Putamen (tissue), 1 donor: Measurements from ENCODE around the gene PREX1.
"Not testable (repeated sequence)": the region's sequence is repeated elsewhere in the genome, so short reads cannot be mapped to it uniquely, and the experiment has no call there.

Source experiments
- DNase-seq: peaks from one replicate; pipeline ENCODE4 v3.0.0-alpha.2; 2016; ENCODE audit warnings: low spot score

The PREX1 gene

DNA sequence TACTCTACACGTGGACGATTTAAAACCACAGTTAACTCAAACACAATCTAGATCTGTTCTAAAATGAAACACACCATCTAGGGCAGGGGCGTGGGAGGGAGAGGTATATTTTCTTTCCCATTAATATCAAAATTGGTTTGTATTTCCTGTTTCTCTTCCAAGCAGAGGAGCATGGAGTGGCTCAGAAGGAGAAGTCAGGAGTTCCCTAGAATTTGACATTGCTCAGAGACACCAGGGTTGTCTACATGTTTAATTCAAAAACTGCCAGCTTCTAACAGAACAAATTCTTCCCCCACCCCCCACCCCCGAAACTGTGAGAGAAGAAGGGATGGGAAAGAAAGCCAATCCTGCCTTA lies 2.3 kb downstream of the PREX1 start:
- DNase-seq: peak; percentile 58

DNA sequence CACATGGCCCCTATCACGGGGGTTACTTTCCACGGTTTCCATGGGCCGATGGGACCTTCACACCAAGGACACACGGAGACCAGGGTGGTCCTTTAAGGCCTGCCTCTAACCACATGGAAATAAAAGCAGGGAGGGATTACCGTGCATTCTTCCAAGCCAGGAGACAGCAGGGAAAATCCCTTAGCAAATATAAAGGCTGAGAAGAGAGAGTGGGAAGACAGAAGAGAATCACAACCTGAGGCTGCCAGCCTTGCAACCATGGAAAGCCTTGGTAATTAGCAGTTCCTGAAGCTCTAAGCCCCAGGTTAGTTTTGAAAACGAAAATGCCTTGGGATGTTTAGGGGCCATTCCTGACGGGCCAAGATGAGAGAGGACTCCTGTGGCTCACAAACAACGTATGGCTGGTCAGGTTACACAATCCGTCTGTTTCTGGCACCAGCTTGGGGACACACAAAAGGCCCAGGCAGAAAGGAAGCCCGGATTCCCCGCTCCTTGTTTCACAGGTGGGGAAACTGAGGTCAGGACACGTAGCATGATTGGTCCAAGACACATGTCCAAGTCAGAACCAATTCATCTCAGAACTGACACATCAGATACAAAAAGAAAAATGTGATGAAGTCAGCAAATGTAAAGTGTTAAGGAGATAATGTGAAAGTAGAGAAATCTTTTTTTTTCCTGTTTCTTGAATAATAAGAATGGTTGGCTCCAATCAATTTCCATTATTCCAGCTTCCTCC lies 2.8 kb downstream of the PREX1 start:
- DNase-seq: no peak

DNA sequence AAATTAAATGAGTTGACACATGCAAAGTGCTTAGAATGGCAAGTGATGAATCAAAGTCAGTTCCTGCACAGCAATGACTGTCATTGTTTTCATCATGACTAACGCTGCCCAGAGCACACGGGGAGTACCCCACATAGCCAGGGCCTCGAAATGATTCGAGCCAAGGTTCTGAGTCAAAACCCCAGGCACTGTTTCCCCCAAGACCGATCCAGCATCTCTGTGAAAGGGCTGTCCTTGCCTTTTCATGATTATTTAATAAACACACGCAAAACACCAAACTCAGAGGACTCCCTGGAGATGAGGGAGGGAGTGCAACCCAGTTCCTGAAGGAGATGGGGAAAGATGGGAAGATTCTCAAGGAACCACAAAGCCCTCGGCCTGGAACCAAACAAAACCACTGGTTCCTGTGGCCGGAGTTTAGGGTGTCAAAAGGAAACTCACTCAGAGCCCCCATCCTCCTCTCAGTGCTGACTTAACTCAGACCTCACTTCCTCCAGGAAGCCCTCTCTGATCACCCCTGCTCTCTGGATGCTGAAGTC lies 3.8 kb downstream of the PREX1 start:
- DNase-seq: peak; percentile 45

DNA sequence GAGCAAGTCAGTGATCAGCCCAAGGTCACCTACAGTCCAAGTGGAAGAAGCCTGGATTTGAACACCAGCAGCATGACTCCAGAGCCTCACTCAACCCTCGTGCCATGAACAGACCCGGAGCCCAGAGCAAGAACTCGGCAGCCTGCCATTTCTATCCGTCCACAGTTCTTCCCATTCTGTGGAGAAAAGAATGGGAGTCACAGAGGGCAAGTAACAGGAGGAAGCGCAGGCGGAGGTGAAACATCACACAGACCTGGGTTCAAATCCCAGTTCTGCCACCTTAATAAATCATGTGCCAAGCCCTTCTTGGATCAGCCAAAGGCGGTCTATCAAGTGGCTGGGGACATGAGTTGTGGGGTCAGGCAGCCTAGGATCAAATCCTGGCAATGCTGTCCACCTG lies 4.3 kb downstream of the PREX1 start:
- peak; percentile 39 for DNase-seq

DNA sequence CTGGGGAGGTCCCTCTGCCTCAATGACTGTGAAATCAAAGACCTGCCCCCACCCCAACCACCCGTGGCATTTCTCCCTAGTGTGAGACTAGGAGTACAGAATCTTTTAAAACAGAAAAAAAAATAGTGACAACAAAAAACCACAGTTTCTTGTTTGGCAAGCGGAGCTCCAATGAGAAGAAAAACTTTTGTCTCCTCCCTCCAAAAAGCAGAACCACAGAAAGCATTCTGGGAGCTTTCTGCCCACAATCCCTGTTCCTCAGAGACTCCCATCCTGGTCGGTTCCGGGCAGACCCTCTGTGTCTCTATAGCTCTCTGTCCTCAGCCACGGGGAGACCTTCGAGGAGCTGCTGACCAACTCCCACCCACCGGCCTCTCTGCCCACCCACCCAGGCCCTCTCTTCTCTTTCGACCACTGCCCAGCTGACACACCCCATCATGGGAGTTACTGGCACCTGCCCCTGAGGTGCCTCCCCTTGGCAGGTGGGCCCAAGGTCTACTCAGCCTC lies 4.9 kb downstream of the PREX1 start:
- DNase-seq: peak; percentile 35

DNA sequence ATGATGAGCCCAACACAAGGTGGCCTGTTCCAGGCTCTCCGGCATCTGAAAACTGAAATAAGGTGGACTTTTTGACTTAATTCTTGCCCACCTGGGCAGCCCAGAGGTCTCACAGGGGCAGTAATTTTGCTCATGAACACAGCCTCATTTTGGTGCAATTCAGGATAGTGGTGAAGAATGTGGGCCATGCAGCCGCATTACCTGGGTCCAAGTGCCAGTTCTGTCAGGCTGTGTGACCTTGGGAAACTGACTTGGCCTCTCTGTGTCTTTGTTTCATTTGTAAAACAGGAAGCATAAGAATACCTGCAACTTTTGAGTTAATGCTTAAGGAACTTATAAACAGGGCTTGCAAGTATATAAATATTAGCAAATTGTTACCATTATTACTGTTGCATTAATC lies 5.6 kb downstream of the PREX1 start:
- DNase-seq: no peak

DNA sequence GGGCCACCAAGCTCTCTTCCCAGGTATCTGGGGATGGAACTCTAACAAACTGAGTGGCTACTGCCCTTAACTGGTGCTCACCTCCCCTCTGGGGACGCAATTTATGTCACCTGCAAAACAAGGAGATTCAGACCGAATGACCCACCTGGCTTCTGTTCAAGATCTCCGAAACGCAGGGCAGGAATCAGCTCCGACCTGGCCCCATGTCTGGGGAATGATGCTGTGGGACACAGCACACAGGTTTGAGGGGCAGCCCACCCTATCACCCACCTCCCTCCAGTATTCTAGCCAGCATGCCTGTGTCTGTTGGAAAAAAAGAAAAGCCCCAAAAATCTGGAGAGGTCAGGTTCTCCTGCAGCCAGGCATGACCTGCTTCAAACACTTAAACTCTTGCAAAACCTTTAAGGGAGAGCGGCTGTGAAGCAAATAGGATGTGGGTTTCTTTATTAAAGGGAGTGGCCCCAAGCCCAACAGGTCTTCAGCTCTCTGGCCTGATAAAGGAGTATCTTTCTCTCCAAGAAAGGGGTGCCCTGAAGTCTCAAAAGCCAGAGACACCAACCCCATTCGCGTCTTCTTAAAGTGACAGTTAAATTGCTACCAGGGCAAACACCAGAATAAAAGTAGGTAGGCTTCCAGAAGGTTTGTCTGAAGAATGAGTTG lies 6.4 kb downstream of the PREX1 start:
- DNase-seq: no peak

DNA sequence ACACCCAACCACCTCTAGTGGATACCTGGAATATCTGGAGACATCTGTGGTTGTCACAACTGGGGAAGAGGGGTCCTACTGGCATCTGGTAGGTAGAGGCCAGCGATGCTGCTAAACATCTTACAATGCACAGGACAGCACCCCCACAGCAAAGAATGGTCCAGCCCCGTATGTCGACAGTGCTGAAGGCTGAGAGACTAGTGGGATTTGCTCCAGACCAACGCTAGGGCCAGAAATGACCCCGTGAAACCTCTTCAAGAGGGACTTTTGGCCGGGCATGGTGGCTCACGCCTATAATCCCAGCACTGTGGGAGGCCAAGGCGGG lies 7.2 kb downstream of the PREX1 start:
- DNase-seq: no peak

DNA sequence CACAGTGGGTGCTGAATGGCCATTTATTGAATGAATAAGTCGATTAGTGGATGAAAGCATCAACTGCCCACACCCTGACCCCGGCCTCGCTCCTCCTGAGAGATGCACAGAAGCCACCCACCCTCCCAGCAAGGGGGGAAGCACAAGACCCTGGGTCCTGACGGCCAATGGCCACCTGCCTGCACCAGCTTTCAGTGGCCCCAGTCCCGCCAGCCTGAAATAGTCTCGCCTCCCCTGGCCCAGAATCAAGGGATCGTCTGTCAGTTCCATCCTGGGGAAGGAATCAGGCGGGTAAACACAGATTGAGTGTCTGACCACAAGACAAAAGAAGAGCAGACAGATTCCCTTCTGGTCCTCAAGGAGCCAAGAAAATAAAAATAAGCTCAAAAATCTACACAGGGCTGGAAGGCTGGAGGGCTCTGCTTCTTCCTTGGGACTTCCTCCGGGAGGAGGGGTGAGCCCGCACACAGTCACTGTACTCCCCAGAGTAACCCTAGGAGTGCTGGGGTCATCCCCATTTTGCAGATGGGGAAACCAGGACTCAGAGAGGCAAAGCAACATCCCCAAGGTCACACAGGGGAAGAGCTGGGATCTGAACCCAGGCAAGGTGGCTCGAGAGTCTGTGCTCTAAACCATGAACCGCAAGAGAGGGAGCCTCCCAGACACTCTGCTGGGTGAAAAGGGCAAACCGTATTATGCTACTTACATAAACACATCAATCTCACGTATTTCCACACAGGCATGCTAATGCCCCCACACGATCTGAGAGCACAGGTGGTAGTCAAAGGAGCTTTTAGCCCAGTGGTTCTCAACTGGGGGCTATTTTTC lies 7.8 kb downstream of the PREX1 start:
- no peak for DNase-seq

DNA sequence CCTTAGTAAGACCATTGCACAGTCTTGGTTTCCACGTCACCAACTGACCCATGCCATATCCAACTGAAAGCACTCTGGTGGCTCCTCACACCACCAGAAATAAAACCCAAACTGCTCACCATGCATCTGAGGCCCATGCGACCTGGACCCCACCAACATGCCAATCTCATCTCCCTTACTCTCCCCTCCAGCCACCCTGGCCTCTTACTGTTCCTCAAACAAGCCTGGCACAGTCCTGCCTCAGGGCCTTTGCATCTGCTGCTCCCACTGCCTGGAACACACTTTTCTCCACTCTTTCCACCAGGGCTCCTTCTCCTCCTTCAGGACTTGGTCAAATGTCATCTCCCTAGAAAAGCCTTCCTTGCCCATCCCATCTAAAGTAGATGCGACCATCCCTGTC lies 8.7 kb downstream of the PREX1 start:
- DNase-seq: no peak

DNA sequence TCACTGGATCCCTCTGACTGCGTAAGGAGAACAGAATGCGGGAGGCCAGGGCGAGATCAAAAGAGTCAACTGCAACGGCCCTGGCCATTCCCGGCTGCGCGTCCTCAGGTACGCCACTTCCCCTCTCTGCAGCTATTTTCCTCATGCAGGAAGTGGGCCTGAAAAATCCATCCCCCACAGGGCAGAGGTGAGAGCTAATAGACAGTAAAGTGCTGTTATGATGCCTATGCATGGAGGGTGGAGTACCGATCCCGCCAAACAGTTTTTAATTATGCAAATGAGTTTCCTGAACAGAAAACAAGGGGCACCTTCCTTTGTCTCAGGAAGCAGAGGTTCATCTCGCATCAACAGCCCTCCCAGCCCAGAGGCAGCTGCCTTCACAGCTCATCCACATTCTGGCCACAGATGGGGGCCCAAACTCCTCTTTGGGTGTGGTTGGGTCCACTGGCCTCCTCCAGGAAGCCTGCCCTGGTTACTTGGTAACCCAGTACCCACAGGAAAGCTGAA lies 9.3 kb downstream of the PREX1 start:
- DNase-seq: no peak

DNA sequence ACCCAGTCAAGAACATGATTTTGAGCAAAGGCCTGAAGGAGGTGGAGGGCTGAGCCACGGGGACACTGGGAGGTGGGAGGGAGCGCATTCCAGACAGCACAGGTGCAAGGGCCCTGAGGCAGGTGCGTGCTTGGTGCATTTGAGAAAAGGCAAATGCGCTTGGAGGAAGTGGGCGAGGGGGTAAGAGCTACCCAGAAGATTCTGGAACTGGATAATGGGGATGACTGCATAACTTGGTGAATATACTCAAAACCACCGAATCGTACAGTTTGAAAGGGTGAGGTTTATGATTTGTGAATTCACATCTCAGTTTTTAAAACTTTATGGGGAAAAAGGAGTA lies 9.8 kb downstream of the PREX1 start:
- no peak for DNase-seq

DNA sequence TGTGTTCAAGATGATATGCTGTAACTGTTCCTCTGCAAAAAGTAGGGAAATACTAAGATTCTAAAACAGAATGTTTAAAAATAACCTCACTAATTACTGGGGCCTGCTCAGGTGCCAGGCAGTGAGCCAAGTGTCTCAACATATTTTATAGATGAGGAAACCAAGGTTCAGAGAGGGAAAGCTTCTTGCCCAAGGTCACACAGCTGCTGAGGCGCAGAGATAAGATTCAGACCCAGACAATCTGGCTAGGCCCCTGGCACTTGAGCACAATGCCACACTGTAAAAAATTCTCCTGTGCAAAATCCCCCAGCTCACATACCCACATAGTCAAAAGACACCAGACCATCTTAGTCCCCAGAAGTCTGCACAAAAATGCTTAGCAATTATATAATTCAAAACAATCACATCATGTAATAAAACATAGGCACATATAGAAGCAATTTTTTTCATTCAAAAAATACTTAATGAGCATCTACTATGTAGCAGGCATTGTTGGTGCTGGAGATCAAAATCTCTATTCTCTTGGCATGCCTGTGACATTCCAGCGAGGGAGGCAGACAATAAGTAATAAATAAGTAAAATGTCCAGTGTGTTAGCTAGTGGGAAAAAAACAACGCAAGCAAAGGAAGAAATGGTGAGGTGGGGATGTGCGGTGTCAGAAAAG lies 10.3 kb downstream of the PREX1 start:
- DNase-seq: no peak

DNA sequence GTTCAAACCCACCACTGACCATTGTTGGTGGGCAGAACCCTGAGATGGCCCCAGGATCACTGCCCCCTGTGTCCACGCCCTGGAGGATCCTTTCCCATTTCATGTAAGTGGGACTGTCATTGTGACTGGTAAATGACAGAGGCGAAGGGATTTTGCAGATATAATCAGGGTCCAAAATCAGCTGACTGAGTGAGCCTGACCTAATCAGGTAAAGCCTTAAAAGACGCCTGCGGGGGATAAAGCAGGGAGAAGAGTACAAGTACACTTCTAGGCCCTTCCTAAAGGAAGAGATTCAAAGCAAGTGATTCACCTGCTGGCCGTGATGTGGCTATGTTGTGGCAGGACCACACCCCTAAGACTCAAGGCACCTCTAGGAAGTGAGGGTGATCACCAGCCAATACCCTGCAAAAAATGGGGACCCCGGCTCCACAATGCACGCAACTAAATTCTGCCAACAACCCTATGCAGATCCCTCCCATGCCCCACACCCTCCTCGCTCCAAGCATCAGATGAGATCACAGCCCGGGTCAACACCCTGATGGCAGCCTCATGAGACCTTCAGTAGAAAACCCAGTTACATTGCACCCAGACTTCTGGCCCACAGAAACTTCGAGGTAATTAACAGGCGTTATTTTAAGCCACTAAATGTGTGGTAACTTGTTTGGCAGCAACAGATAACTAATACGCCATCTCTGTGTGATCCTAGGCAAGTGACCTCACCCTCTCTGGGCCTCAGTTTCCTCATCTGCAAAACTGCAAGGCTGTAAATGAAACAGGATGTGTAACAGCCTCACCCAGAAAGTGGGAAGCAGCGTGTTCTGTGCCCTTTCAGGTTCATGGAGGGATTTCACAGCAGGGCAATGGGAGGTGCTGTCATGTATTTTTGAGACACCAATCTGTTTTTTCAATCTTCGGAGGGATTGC lies 11.3 kb downstream of the PREX1 start:
- DNase-seq: no peak

DNA sequence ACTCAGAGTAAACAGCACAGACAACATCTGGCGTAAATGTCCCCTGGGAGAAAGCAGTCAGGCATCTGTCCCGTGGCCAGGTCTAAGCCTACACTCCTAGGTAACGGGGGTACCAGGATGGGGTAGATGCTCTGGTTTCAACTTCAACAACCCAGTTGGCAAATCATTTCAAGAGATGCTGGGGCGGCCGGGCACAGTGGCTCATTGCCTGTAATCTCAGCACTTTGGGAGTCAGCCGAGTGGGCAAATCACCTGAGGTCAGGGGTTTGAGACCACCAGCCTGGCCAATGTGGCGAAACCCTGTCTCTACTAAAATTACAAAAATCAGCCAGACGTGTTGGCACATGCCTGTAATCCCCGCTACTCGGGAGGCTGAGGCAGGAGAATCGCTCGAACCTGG lies 12.3 kb downstream of the PREX1 start:
- no peak for DNase-seq

DNA sequence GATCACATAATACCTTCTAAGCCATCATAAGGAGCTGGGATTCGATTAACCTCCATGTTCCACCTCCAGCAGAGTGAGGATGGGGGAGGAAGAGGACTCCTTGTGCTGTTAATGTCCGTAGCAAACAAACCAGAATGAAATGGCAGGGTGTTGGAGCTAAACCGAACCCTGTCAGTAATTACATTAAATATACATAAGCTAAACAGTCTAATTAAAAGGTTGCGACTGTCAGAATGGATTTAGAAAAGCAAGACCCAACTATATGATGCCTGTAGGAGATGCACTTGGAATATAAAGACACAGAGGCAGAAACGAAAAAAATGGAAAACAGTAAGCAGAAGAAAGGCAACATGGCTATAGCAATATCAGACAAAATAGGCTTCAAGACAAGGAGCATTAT lies 13.2 kb downstream of the PREX1 start:
- no peak for DNase-seq

DNA sequence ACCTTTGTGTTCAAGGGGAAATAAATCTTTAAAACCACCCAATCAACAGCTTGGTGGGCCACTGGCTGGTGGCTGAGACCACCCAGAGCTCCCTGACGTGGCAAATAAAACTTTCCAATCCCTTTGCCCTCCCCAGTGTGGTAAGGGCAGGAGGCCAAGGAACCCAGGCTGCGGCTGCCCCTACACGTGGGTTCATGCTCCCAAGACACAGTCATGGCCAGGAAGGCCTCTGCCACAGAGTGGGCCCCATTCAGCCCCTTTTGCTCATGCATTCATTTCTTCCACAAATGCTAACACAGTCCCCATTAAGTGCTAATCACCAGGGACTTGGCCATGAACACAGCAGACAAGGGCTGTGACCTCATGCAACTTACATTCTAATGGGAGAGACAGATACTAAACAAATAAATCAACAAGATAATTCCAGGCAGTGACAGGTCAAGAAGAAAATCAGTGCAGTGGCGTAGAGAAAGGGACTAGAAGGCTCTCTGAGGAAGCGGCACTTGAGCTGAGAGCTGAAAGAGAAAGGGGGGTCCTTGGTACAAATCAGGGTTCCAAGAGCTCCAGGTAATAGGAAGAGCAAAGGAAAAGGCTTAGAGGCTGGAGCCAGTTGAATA lies 13.8 kb downstream of the PREX1 start:
- DNase-seq: no peak

DNA sequence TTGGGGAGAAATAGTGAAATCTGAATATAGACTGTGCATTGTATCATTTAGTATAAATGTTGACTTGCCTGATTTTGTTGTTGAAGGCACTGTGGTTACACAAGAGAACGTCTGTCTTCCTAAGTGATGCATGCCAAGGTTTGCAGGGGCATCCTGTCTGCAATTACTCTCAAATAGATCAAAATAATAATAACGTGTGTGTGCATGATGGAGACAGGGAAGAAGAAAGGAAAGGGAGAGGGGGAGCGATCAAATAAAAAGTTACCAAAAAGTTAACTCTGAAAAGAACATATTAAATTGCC lies 14.4 kb downstream of the PREX1 start:
- DNase-seq: no peak

DNA sequence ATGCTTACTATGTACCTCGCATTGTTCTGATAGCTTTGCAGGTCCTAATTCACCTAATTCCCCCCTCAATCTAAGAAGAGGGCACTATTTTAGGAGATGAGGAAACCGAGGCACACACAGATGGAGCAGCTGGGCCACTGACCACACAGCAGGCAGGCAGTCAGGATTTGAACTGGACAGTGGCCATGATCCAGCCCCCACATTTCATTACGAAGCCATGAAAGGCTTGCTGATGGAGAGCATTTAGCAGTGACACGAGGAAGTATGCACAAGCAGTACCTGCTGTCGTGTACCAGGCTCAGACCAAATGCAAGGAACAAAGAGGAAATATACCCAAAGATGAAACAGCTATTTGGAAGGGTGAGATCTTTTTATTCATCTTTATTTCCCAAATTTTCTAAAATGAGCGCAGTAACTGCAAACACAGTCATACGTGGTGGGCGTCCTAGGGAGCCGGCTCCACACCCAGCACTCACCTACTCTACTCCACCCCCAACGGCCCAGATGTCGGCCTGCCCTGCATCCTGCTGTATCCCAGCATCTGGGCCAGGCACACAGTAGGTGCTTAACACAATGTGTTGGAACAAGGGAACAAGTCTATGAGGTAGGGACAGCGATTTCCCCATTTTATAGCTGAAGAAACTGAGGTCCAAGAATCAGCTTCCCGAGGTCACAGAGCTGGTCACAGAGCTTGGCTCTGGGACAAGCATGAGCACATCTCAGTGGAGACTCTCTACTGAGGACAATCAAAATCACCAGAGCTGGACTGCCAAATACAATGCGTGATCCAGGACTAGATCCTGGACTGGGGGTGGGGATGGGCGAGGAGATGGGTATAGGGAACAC lies 15.0 kb downstream of the PREX1 start:
- peak; percentile 58 for DNase-seq

DNA sequence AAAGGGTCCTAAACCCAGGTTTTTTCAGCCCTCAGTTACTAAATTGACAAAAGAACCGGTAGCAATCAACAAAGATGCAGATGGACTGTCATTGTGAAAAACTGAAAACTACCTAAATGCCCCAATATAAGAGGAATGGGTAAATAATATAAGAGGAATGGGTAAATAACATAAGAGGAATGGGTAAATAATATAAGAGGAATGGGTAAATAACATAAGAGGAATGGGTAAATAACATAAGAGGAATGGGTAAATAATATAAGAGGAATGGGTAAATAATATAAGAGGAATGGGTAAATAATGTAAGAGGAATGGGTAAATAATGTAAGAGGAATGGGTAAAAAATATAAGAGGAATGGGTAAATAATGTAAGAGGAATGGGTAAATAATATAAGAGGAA lies 15.7 kb downstream of the PREX1 start:
- not testable (repeated sequence) for DNase-seq
